MM.1S (cell line): Measurements from ENCODE around the gene TMEM229A.

Experiments used
- DNase-seq: peaks from one replicate; pipeline ENCODE4 v3.0.0-alpha.2; 2015
- H2AFZ ChIP-seq: fragments of 300-600 bp; sonication (generic); 2 replicates; pipeline ENCODE4 v1.6.0; 2016; ENCODE audit warnings: antibody characterized with exemption, low read length
- H3F3A ChIP-seq: fragments of 300-600 bp; sonication (generic); 2 replicates; pipeline ENCODE4 v1.6.1; 2016; ENCODE audit warnings: mild to moderate bottlenecking, antibody characterized with exemption, low read length, moderate library complexity, mixed read lengths; ENCODE audit not compliant: insufficient read depth
- H3K27ac ChIP-seq: fragments of 300-600 bp; sonication (generic); 2 replicates; pipeline ENCODE4 v1.5.1; 2016; ENCODE audit warnings: mild to moderate bottlenecking, low read length
- H3K27me3 ChIP-seq: fragments of 300-600 bp; sonication (generic); replicated peaks from 2 replicates; pipeline ENCODE4 v1.6.0; 2016; ENCODE audit warnings: low read length; ENCODE audit not compliant: insufficient read depth
- H3K36me3 ChIP-seq: fragments of 300-600 bp; sonication (generic); replicated peaks from 2 replicates; pipeline ENCODE4 v1.6.1; 2016; ENCODE audit warnings: mild to moderate bottlenecking, low read length, mixed read lengths; ENCODE audit not compliant: insufficient read depth
- H3K4me1 ChIP-seq: fragments of 300-600 bp; sonication (generic); 2 replicates; pipeline ENCODE4 v1.6.1; 2016; ENCODE audit warnings: low read length, mixed read lengths
- H3K4me2 ChIP-seq: fragments of 300-600 bp; sonication (generic); 2 replicates; pipeline ENCODE4 v1.6.0; 2016; ENCODE audit warnings: low read depth, low read length
- H3K4me3 ChIP-seq: fragments of 300-600 bp; sonication (generic); 2 replicates; pipeline ENCODE4 v1.5.1; 2016; ENCODE audit warnings: low read length, mixed read lengths
- H3K79me2 ChIP-seq: fragments of 300-600 bp; sonication (generic); 2 replicates; pipeline ENCODE4 v1.6.1; 2016; ENCODE audit warnings: mixed run types, low read length, mixed read lengths
- H3K9ac ChIP-seq: fragments of 300-600 bp; sonication (generic); 2 replicates; pipeline ENCODE4 v1.6.1; 2016; ENCODE audit warnings: low read length, mixed read lengths
- H3K9me2 ChIP-seq: fragments of 300-600 bp; sonication (generic); replicated peaks from 2 replicates; pipeline ENCODE4 v1.6.1; 2016; ENCODE audit warnings: mild to moderate bottlenecking, low read length, mixed read lengths; ENCODE audit not compliant: insufficient read depth
- H3K9me3 ChIP-seq: fragments of 300-600 bp; sonication (generic); replicated peaks from 2 replicates; pipeline ENCODE4 v1.6.1; 2016; ENCODE audit warnings: mild to moderate bottlenecking, low read length, mixed read lengths; ENCODE audit not compliant: insufficient read depth
- H4K20me1 ChIP-seq: fragments of 300-600 bp; sonication (generic); 2 replicates; pipeline ENCODE4 v1.6.1; 2016; ENCODE audit warnings: mild to moderate bottlenecking, low read length, moderate library complexity, mixed read lengths; ENCODE audit not compliant: insufficient read depth
- CTCF ChIP-seq: fragments of 300-600 bp; sonication (generic); IDR thresholded peaks from 2 replicates; pipeline ENCODE4 v1.5.1; 2016; ENCODE audit warnings: antibody characterized with exemption, low read length, mixed read lengths
- EZH2 ChIP-seq: fragments of 300-600 bp; sonication (generic); optimal IDR thresholded peaks from 2 replicates; pipeline ENCODE3; 2017; ENCODE audit warnings: low read depth, mild to moderate bottlenecking, antibody characterized with exemption, low read length, mixed read lengths
- EZH2phosphoT487 ChIP-seq: fragments of 300-600 bp; sonication (generic); IDR thresholded peaks from 2 replicates; pipeline ENCODE4 v1.6.1; 2018; ENCODE audit warnings: antibody characterized with exemption, low read length

Gene TMEM229A

DNA sequence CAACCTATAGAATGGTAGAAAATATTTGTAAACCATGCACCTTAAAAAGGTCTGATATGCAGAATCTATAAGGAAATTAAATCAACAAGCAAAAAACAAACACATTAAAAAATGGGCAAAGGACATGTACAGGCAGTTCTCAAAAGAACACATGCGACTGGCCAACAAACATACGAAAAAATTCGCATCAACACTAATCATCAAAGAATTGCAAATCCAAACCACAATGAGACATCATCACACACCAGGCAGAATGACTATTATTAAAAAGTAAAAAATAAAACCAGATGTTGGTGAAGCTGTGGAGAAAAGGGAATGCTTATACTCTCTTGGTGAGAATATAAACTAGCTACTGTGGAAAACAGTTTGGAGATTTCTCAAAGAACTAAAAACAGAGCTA is 33.2 kb downstream of the TMEM229A start:
- H3K27ac ChIP-seq: no peak overlapping the region

DNA sequence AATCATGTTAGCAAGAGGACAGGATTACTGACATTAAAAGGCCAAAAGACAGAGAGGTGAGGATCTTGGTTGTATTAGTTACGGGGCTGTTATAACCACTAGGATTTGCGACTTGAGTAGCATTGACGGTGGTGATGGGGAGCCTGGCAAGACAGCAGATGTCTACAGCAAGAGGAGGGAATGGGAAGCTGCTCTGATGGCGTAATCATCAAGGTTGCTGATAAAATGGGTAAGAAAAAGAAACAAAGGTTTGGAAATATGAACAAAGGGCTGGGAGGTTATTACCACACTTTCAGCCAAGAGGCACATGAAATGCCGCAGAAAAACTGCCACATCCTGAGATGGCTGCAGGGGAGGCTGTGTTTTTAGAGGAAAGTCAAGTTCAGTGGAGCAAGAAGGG is 33.9 kb downstream of the TMEM229A start:
- no peaks in the 10 kb centered on the region for H4K20me1 ChIP-seq
- H3K4me1 ChIP-seq: peaks cover 22% of the 10 kb centered on the region
- no peaks in the 10 kb centered on the region for H3K79me2 ChIP-seq
- H3K36me3 ChIP-seq: no peaks in the 10 kb centered on the region
- no peak for TF ChIP-seq EZH2phosphoT487
- TF ChIP-seq EZH2: no peak
- TF ChIP-seq CTCF: no peak
- H3K4me3 ChIP-seq: no peak overlapping the region
- DNase-seq: no peak
- no peaks in the 10 kb centered on the region for H3K9me2 ChIP-seq
- H3K4me2 ChIP-seq: no peak overlapping the region
- peaks cover 7% of the 10 kb centered on the region; the same call in 1 of the 2 replicates for H3F3A ChIP-seq
- H3K9me3 ChIP-seq: no peaks in the 10 kb centered on the region
- H3K27me3 ChIP-seq: no peaks in the 10 kb centered on the region
- H3K9ac ChIP-seq: no peak overlapping the region
- no peak overlapping the region for H3K27ac ChIP-seq
- no peak overlapping the region for H2AFZ ChIP-seq

More for the DNA sequence above, 33.2 kb downstream of the TMEM229A start:
- Histone ChIP-seq H3K27me3 (no peaks in the 10 kb centered on the region), H3K79me2 (no peaks in the 10 kb centered on the region), H3K4me2 (no peak overlapping the region), H4K20me1 (no peaks in the 10 kb centered on the region), H3K9me2 (no peaks in the 10 kb centered on the region), H3K9ac (no peak overlapping the region), H3K9me3 (no peaks in the 10 kb centered on the region), H3K4me3 (no peak overlapping the region), H3F3A (peaks cover 7% of the 10 kb centered on the region; the same call in 1 of the 2 replicates), H3K4me1 (peaks cover 14% of the 10 kb centered on the region), H3K36me3 (no peaks in the 10 kb centered on the region), H2AFZ (no peak overlapping the region)
- no peak for TF ChIP-seq EZH2phosphoT487
- TF ChIP-seq EZH2: no peak
- DNase-seq: no peak

DNA sequence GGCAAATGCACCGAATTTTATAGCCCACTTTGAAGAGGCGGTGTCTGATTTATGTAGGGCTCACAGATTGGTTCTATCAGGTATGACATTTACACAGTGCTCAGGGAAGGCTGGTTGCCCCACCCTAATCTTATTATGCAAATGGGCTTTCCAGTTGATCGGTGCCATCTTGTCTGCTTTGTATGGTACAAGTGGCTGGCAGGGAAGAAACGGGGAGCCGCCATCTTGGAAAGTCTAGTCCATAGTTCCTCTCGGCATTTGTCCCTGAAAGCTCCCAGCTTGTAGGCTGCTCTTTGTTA is 36.6 kb downstream of the TMEM229A start:
- no peaks in the 10 kb centered on the region for H3K36me3 ChIP-seq
- no peaks in the 10 kb centered on the region for H3K79me2 ChIP-seq
- H3K4me2 ChIP-seq: no peak overlapping the region
- H3K27ac ChIP-seq: peak overlapping the region; percentile 65; the same call in 1 of the 2 replicates
- peaks cover 7% of the 10 kb centered on the region; the same call in 1 of the 2 replicates for H3F3A ChIP-seq
- peaks cover 22% of the 10 kb centered on the region for H3K4me1 ChIP-seq
- H2AFZ ChIP-seq: no peak overlapping the region
- no peaks in the 10 kb centered on the region for H3K27me3 ChIP-seq
- H3K9me2 ChIP-seq: no peaks in the 10 kb centered on the region
- no peaks in the 10 kb centered on the region for H3K9me3 ChIP-seq
- DNase-seq: no peak
- TF ChIP-seq EZH2phosphoT487 (no peak), CTCF (no peak), EZH2 (no peak)
- H4K20me1 ChIP-seq: no peaks in the 10 kb centered on the region
- no peak overlapping the region for H3K4me3 ChIP-seq
- H3K9ac ChIP-seq: no peak overlapping the region

GRCh38 chr7:123995617-123996326 is 37.1 kb downstream of the TMEM229A start:
- H3K27me3 ChIP-seq: no peaks in the 10 kb centered on the region
- H3K9ac ChIP-seq: peak overlapping the region; percentile 10; the same call in 1 of the 2 replicates
- no peaks in the 10 kb centered on the region for H3K9me2 ChIP-seq
- H3K9me3 ChIP-seq: no peaks in the 10 kb centered on the region
- no peak overlapping the region for H3K4me3 ChIP-seq
- H2AFZ ChIP-seq: peak overlapping the region; percentile 45; the same call in 1 of the 2 replicates
- no peaks in the 10 kb centered on the region for H3K36me3 ChIP-seq
- H3K4me1 ChIP-seq: peaks cover 22% of the 10 kb centered on the region
- H4K20me1 ChIP-seq: no peaks in the 10 kb centered on the region
- H3F3A ChIP-seq: peaks cover 7% of the 10 kb centered on the region; the same call in 1 of the 2 replicates
- no peaks in the 10 kb centered on the region for H3K79me2 ChIP-seq
- TF ChIP-seq EZH2phosphoT487: no peak
- peak; percentile 89 for DNase-seq
- H3K27ac ChIP-seq: peak overlapping the region; percentile 65; the same call in 1 of the 2 replicates
- peak overlapping the region; percentile 40 for H3K4me2 ChIP-seq
